D341Med (cell line): ENCODE measurements around the gene AGAP3.
A peak's percentile ranks its signal among the peaks of the same experiment; 100 is the strongest.

Experiments used
- DNase-seq: peaks from one replicate; pipeline ENCODE4 v3.0.0; 2012; ENCODE audit warnings: low spot score

The AGAP3 gene

DNA sequence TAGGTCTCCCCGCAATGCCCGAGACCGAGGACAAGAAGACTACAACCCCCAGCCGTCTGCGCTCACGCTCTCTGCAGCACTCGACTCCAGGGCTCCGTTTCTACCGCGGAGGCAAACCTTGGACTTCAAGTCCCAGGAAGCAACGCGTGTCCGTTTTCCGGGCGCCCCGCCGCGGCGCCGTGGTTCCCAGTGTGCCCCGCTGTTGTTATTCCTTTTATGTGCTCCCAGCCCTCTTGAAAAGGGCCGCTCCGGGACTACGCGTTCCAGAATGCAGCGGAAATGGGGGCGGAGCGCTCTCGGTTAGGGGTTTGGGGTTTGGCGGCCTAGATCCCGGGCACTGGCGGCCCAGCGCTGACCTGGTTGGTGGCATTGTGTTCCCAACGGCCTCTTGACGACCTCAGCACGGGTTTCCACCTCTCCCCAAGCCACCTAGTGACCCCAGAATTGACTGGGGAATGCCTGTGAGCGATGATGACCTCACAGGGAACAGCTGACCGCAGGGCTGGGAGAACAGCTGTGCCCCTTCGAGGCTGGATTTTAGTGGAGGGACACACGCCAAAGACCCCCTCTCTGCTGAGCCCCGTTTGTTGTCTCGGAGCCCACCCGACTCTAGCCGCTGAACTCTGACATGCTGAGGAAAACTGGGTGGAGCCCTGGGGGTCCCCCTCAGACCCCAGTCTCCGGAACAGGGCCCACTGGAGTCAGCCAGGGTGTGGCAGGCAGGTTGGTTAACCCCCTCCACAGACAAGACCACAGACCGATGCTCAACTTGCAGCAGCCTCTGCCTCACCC, 28.1 kb upstream of the AGAP3 start:
- peak; percentile 95 for DNase-seq

DNA sequence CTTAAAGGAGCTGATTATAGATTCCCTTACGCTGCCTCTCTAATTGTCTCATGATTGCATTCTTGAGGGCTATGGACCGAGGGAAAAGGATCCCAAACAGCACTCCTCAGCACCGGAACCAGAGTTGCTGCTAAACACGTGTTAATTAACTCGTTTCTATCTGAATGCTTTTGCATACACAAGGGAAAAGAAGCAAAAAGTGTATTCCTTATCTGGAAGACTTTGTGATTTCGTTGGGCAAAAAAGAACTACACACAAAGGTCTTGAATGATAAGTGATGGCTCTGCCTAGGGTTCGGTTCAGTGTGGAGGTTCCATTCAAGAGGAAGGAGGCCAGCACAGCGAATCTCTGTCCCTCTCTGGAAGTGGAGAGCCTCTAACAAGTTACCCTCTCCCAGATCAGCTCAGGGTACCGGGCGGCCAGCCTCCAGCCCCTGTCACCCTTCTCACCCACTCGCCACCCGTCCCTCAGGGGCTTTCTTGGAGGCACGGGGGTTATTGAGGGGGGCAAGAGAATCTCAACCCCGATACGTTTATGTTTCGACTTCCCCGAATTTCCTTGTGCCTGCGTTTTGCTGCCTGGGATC, 27.4 kb upstream of the AGAP3 start:
- DNase-seq, result no peak

DNA sequence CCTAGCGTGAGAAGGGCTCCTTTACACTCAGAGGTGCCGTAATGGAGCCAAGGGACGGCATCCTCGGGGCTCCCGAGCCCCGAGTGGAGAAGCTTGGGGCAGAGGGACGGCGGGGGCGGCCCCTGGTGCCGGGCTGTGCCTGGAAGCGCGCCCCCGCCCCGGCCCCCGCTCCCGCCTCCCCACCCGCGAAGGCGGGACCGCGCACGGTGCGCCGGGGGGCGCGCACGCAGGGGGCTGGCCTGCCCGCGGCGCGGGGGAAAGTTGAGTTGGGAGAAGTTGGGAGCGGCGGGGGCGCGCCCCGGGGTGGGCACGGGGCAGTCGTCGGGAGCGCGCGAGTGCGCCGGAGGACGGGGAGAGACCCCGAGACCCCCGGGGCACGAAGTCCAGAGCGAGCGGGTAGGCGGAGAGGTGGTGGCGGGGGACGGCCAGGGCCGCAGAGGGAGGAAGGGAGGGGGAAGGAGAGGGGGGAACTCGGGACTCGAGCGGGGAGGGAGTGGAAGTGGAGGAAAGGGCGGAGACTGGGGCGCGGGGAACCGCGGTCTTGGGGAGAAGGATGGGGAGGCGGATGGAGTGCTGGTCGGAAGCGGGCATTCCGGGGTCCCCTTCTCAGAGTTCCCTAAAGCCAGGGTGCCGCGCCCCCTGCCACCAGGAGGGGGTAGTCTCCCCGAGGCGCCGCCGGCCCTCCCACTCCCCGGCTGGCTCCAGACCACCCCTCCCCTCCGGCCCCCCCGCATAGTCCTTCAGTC, 26.7 kb upstream of the AGAP3 start, which contains the start of gene SLC4A2:
Gene SLC4A2 (plus strand): TSS at position 223 of the 746 bp plus-strand sequence. CDS start 2,399 bp downstream, outside the sequence.
- DNase-seq, result peak; percentile 90

- DNase-seq, result no peak
Observed at GRCh38 chr7:151060113-151060415, 26.2 kb upstream of the AGAP3 start.

DNA sequence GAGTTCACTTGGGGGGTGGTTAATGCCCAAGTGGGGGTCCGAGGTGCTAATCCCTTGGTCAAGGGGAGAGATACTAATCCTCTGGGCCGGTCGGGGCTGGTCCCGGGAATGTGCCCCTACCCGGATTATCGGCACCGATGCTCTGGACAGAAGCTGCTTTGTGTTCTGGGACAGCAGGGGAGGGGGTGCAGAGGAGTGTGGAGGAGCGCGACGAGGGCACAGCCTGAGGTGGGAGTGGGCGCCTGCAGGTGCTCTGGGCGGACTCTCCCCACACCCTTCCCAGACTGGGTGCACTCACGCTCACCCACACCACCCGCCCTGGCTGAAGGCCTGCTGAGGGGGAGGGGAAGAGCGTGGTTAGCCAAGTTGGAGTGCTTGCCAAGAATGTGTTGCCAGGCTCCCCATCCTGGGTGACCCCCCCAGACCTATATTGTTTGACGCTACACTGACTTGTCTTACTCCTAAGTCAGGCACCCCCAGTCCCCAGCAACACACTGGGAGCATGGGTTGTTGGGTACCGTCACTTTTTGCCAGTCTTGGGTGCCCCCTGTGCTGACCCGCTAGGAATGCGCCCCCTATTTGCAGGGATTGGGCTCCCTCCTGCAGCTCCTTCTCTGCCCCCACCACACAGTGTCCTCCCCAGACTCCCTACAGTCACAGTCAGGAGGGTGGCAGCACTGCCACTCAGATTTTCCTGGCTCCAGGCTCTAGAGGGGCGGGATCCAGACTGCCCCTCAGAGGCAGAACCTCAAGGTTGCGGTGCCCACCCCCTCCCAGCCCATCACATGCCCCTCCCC, 25.7 kb upstream of the AGAP3 start:
- DNase-seq, result peak; percentile 68

DNA sequence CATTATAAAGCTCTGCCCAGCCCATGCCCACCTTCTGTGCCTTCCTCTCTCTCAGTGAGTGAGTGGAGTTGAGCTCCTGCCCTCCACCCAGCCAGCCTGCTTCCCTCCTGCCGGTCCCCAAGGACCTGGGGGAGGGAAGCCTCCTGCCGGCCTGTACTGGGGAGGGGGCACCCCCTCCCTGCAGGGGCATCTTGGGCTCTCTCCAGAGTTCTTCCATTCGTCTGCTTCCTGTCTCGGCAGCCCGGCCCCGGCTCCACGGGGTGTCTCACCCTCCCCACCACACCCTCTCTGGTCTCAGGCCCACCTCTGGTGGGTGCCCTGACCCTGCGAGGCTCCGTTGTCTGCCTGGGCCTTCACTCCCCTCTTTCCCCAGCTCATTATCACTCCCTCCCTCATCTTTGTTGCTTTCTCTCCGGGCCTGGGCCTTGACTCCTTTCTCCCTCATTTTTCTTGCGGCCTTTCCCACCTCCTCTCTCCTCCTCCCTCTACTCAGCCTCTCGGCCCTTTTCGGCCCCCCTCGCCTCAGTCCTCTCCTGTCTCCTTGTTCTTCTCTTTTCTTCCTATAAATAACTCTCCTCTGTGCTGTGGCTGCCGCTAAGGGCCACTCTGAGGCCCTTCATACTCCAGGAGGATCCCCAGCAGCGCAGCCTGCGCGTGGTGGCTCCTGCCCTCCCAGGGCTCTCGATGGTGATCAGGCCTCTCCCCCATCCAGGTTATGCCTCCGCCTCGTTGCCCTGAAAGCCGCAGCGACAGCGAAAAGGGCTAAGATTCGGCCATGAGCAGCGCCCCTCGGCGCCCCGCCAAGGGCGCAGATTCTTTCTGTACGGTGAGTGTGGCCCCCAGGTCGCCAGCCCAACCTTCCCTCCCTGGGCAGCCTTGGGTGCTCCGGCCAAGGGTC, 24.8 kb upstream of the AGAP3 start:
- peak; percentile 81 for DNase-seq

GRCh38 chr7:151062111-151062398, 24.2 kb upstream of the AGAP3 start:
- no peak for DNase-seq

GRCh38 chr7:151062399-151063211, 23.7 kb upstream of the AGAP3 start:
- peak; percentile 92 for DNase-seq

- no peak for DNase-seq
Observed at GRCh38 chr7:151063212-151063561, 23.1 kb upstream of the AGAP3 start.

GRCh38 chr7:151064454-151064853, 21.8 kb upstream of the AGAP3 start:
- DNase-seq, result no peak

- no peak for DNase-seq
Observed at GRCh38 chr7:151064993-151065392, 21.3 kb upstream of the AGAP3 start.

- no peak for DNase-seq
Observed at GRCh38 chr7:151065516-151065915, 20.8 kb upstream of the AGAP3 start.

DNA sequence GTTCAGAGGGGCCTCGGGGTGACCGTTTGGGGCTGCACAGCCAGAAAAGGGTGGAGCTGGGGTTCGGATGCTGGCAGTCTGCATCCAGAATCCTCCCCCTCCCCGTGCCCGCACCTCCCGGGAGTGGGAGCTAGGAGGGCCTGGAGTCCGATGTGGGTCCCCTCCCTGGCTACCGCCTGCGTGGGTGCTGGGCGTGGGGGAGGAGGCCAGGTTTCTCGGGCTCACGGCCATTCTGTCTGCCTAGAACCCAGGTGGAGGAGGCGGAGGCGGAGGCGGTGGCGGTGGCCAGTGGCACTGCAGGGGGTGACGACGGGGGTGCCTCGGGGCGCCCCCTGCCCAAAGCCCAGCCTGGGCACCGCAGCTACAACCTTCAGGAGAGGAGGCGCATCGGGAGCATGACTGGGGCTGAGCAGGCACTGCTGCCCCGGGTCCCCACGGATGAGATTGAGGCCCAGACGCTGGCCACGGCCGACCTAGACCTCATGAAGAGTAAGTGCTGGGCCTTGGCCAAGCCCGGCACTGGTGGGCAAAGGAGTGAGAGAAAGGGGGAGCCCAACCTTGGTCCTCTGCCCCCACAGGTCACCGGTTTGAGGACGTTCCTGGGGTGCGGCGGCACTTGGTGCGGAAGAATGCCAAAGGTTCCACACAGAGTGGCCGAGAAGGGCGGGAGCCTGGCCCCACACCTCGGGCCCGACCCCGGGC, 19.9 kb upstream of the AGAP3 start:
- DNase-seq, result no peak

DNA sequence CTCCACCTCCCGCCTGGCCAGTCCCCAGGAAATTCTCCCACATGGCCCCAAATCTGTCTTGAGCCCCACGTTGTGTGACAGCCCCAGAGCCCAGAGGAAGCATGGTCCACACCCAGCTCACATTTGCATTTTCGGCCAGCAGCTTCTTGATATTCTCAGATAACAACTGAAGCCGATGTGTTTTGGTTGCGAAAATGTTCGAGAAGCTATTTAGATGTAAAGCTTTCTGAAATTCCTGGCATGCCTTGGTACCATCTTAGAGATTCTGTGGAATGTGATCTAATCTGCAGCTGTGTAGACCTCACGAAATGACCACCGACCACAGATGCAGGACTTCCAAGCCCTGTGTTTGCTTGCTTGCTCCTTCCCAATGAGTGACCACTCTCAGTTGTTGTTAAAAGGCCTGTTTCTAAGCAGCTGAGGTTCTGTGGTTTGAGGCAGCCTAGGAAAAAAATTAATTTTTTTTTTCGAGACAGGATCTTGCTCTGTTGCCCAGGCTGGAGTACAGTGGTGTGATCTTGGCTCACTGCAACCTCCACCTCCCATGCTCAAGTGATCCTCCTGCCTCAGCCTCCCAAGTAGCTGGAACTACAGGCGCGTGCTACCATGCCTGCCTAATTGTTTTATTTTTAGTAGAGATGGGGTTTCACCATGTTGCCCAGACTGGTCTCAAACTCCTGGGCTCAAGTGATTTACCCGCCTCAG, 18.1 kb upstream of the AGAP3 start:
- DNase-seq, result no peak

GRCh38 chr7:151069841-151070573, 16.3 kb upstream of the AGAP3 start:
- no peak for DNase-seq

DNA sequence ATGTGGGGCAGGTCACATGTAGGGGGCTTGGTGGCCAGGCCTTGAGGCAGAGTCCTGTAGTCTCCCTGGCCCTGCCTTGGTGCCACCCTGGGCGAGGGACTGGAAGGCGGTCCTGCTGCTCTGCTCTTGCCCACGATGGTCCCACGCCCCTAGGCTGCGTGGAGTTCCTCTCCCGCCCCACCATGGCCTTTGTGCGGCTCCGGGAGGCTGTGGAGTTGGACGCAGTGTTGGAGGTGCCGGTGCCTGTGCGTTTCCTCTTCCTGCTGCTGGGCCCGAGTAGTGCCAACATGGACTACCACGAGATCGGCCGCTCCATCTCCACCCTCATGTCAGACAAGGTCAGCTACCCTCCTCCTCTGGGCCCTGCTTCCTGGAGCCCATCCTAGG, 15.7 kb upstream of the AGAP3 start:
- DNase-seq, result no peak

DNA sequence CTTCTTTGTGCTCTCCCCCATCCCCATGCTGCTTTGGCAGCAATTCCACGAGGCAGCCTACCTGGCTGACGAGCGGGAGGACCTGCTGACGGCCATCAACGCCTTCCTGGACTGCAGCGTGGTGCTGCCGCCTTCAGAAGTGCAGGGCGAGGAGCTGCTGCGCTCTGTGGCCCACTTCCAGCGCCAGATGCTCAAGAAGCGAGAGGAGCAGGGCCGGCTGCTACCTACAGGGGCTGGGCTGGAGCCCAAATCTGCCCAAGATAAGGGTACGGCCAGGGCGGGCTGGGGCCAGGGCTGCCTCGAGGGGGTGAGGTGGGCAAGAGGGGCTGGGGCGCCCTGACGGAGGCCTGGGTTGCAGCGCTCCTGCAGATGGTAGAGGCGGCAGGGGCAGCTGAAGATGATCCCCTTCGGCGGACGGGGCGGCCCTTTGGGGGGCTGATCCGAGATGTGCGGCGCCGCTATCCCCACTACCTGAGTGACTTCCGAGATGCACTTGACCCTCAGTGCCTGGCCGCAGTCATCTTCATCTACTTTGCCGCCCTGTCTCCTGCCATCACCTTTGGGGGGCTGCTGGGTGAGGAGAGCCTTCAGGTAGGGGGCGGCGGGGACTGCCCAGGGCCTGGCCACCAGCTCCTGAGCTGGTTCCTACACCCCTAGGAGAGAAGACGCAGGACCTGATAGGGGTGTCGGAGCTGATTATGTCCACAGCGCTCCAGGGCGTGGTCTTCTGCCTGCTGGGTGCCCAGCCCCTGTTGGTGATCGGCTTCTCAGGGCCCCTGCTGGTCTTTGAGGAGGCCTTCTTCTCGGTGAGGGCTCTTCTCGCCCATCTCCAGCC, 15.0 kb upstream of the AGAP3 start:
- no peak for DNase-seq

DNA sequence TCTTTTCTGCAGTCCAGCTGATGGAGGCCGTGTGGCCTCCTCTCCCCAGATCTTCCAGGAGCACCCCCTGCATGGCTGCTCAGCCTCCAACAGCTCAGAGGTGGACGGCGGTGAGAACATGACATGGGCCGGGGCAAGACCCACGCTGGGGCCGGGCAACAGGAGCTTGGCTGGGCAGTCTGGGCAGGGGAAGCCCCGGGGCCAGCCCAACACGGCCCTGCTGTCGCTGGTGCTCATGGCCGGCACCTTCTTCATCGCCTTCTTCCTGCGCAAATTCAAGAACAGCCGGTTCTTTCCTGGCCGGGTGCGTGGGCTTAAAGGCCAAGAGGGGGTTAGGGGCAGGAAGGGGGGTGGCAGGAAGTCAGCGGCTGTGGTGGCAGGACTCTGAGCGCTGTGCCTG, 12.3 kb upstream of the AGAP3 start:
- no peak for DNase-seq
